ENCODE results near the gene AIFM2. TPM values are rescaled to one million over a fixed set of nuclear protein-coding genes. Genes with fewer than 3 reads are reported as not detected.
"Not testable (repeated sequence)": the region's sequence is repeated elsewhere in the genome, so short reads cannot be mapped to it uniquely, and the experiment has no call there.

Gene AIFM2
- polyA plus RNA-seq, 1 experiment: 9.1 TPM

GRCh38 chr10:70109064-70109729 lies 23.4 kb downstream of the AIFM2 start:
- Histone ChIP-seq H3K9me3 (ENCODE audit: control insufficient read depth, insufficient read depth, low read length) (no peaks in the 10 kb centered on the region), H3K27ac (ENCODE audit: low read depth, low read length) (no peak overlapping the region), H3K4me3 (ENCODE audit: low read depth, low read length) (no peak overlapping the region), H3K27me3 (ENCODE audit: control insufficient read depth, insufficient read depth, low read length) (no peaks in the 10 kb centered on the region)
- POLR2A ChIA-PET: no interaction called here
- no peak for DNase-seq (ENCODE audit: low read depth, low spot score)
- CTCF ChIA-PET: no interaction called here
- TF ChIP-seq CTCF (IDR thresholded peaks at IDR 0.05; ENCODE audit: low read depth, low read length): no peak

GRCh38 chr10:70106958-70107791 lies 25.4 kb downstream of the AIFM2 start:
- TF ChIP-seq CTCF (IDR thresholded peaks at IDR 0.05; ENCODE audit: low read depth, low read length): peak; percentile 38
- POLR2A ChIA-PET: no interaction called here

GRCh38 chr10:70101668-70102067 lies 31.0 kb downstream of the AIFM2 start:
- Histone ChIP-seq H3K27me3 (ENCODE audit: control insufficient read depth, insufficient read depth, low read length) (no peaks in the 10 kb centered on the region), H3K9me3 (ENCODE audit: control insufficient read depth, insufficient read depth, low read length) (no peaks in the 10 kb centered on the region), H3K27ac (ENCODE audit: low read depth, low read length) (no peak overlapping the region), H3K4me3 (ENCODE audit: low read depth, low read length) (no peak overlapping the region)
- CTCF ChIA-PET: no interaction called here
- POLR2A ChIA-PET: no interaction called here
- no peak for TF ChIP-seq CTCF (IDR thresholded peaks at IDR 0.05; ENCODE audit: low read depth, low read length)
- no peak for DNase-seq (ENCODE audit: low read depth, low spot score)

More at GRCh38 chr10:70106958-70107791, 25.4 kb downstream of the AIFM2 start:
- H3K4me3 ChIP-seq (ENCODE audit: low read depth, low read length): no peak overlapping the region
- H3K27ac ChIP-seq (ENCODE audit: low read depth, low read length): no peak overlapping the region
- CTCF ChIA-PET: interaction anchor here (1.1 to 3.2 kb wide), 2 partner anchors 9 to 11 kb away, joined by 4 to 28 read pairs; no protein-coding TSS in a partner anchor
- H3K27me3 ChIP-seq (ENCODE audit: control insufficient read depth, insufficient read depth, low read length): no peaks in the 10 kb centered on the region
- no peaks in the 10 kb centered on the region for H3K9me3 ChIP-seq (ENCODE audit: control insufficient read depth, insufficient read depth, low read length)
- no peak for DNase-seq (ENCODE audit: low read depth, low spot score)

GRCh38 chr10:70101068-70101562 lies 31.5 kb downstream of the AIFM2 start:
- POLR2A ChIA-PET; H3K27me3 ChIP-seq (ENCODE audit: control insufficient read depth, insufficient read depth, low read length); H3K4me3 ChIP-seq (ENCODE audit: low read depth, low read length); H3K9me3 ChIP-seq (ENCODE audit: control insufficient read depth, insufficient read depth, low read length); DNase-seq (ENCODE audit: low read depth, low spot score); H3K27ac ChIP-seq (ENCODE audit: low read depth, low read length); CTCF ChIA-PET: not testable (repeated sequence)

GRCh38 chr10:70098271-70098670 lies 34.4 kb downstream of the AIFM2 start:
- TF ChIP-seq CTCF (IDR thresholded peaks at IDR 0.05; ENCODE audit: low read depth, low read length): no peak
- Histone ChIP-seq H3K9me3 (ENCODE audit: control insufficient read depth, insufficient read depth, low read length) (no peaks in the 10 kb centered on the region), H3K27me3 (ENCODE audit: control insufficient read depth, insufficient read depth, low read length) (no peaks in the 10 kb centered on the region), H3K4me3 (ENCODE audit: low read depth, low read length) (no peak overlapping the region), H3K27ac (ENCODE audit: low read depth, low read length) (no peak overlapping the region)
- DNase-seq (ENCODE audit: low read depth, low spot score): no peak
- ChIA-PET CTCF (interaction anchor here (6.9 kb wide), 1 partner anchor 18 kb away, joined by 55 read pairs; no protein-coding TSS in a partner anchor), POLR2A (no interaction called here)
